HEK293T (cell line): Measurements from ENCODE around the gene STEAP1.

Experiments
- CTCF ChIA-PET: fragments of 350-600 bp; formaldehyde crosslinking; extraction: SDS; loops from one replicate; lab custom pipeline; 2021; ENCODE audit warnings: antibody characterized with exemption, inconsistent platforms; lab: Yijun Ruan, JAX
- POLR2A ChIA-PET: fragments of 350-600 bp; formaldehyde crosslinking; extraction: SDS; loops from one replicate; lab custom pipeline; 2020; ENCODE audit warnings: antibody characterized with exemption, inconsistent platforms; lab: Yijun Ruan, JAX
- DNase-seq: peaks from one replicate; pipeline ENCODE4 v3.0.0; 2012; ENCODE audit warnings: mixed read lengths; ENCODE audit errors: extremely low spot score
- ARNT ChIP-seq: fragments of 450-650 bp; IDR thresholded peaks from 2 replicates; pipeline ENCODE4 v1.6.1; 2017; ENCODE audit warnings: mild to moderate bottlenecking
- BHLHE40 ChIP-seq: fragments of 450-650 bp; IDR thresholded peaks from 2 replicates; pipeline ENCODE4 v1.6.1; 2016; ENCODE audit warnings: mild to moderate bottlenecking, moderate library complexity, borderline replicate concordance
- CTBP1 ChIP-seq: fragments of 450-650 bp; IDR thresholded peaks from 2 replicates; pipeline ENCODE4 v1.6.1; 2016; ENCODE audit warnings: borderline replicate concordance
- ELF4 ChIP-seq: fragments of 450-650 bp; IDR thresholded peaks from 2 replicates; pipeline ENCODE4 v1.6.1; 2017; ENCODE audit warnings: antibody characterized with exemption
- FOXA1 ChIP-seq: fragments of 450-650 bp; IDR thresholded peaks from 2 replicates; pipeline ENCODE4 v1.6.1; 2016; ENCODE audit warnings: mild to moderate bottlenecking
- FOXK2 ChIP-seq: fragments of 450-650 bp; IDR thresholded peaks from 2 replicates; pipeline ENCODE4 v1.6.1; 2016; ENCODE audit warnings: mild to moderate bottlenecking
- FOXM1 ChIP-seq: fragments of 450-650 bp; IDR thresholded peaks from 2 replicates; pipeline ENCODE4 v1.6.1; 2017; ENCODE audit warnings: mild to moderate bottlenecking, borderline replicate concordance
- HDGF ChIP-seq: fragments of 450-650 bp; IDR thresholded peaks from 2 replicates; pipeline ENCODE4 v1.6.1; 2017; ENCODE audit warnings: antibody characterized with exemption, borderline replicate concordance
- L3MBTL2 ChIP-seq: fragments of 450-650 bp; conservative IDR thresholded peaks from 2 replicates; pipeline ENCODE4 v1.6.1; 2016; ENCODE audit warnings: mild to moderate bottlenecking
- LEF1 ChIP-seq: fragments of 450-650 bp; IDR thresholded peaks from 2 replicates; pipeline ENCODE4 v1.6.1; 2017; ENCODE audit warnings: mild to moderate bottlenecking, borderline replicate concordance
- NFRKB ChIP-seq: fragments of 450-650 bp; IDR thresholded peaks from 2 replicates; pipeline ENCODE4 v1.6.1; 2016; ENCODE audit warnings: mild to moderate bottlenecking, moderate library complexity
- PKNOX1 ChIP-seq: fragments of 450-650 bp; IDR thresholded peaks from 2 replicates; pipeline ENCODE4 v1.6.1; 2016
- SP1 ChIP-seq: fragments of 450-650 bp; IDR thresholded peaks from 2 replicates; pipeline ENCODE4 v1.6.1; 2017
- SUZ12 ChIP-seq: fragments of 450-650 bp; IDR thresholded peaks from 2 replicates; pipeline ENCODE4 v1.6.1; 2016; ENCODE audit warnings: mild to moderate bottlenecking
- TARDBP ChIP-seq: fragments of 450-650 bp; IDR thresholded peaks from 2 replicates; pipeline ENCODE4 v1.6.1; 2016
- ZNF384 ChIP-seq: fragments of 450-650 bp; IDR thresholded peaks from 2 replicates; pipeline ENCODE4 v1.6.1; 2016

The STEAP1 gene

GRCh38 chr7:90194911-90195809 lies 40.9 kb downstream of the STEAP1 start:
- ChIA-PET CTCF (interaction anchor here (0.6 kb wide), 1 partner anchor 15 kb away, joined by 4 read pairs; no protein-coding TSS in a partner anchor), POLR2A (no interaction called here)
- TF ChIP-seq FOXA1 (no peak), SP1 (no peak), ELF4 (no peak), CTBP1 (no peak), HDGF (no peak), TARDBP (no peak), BHLHE40 (no peak), ZNF384 (no peak), NFRKB (no peak), SUZ12 (no peak), FOXM1 (no peak), FOXK2 (no peak), ARNT (no peak), L3MBTL2 (no peak), LEF1 (no peak)
- no peak for DNase-seq

- ChIA-PET POLR2A (no interaction called here), CTCF (no interaction called here)
- DNase-seq: no peak
- TF ChIP-seq L3MBTL2: no peak
- no peak for TF ChIP-seq FOXK2
- no peak for TF ChIP-seq TARDBP
- no peak for TF ChIP-seq FOXA1
- no peak for TF ChIP-seq PKNOX1
- TF ChIP-seq NFRKB: no peak
- no peak for TF ChIP-seq HDGF
- no peak for TF ChIP-seq SP1
- TF ChIP-seq ZNF384: no peak
- TF ChIP-seq FOXM1: no peak
- TF ChIP-seq SUZ12: no peak
- no peak for TF ChIP-seq ARNT
- TF ChIP-seq ELF4: no peak
- TF ChIP-seq CTBP1: no peak
These were observed 47.4 kb downstream of the STEAP1 start for GRCh38 chr7:90201500-90202195.

GRCh38 chr7:90207956-90208355 lies 53.7 kb downstream of the STEAP1 start:
- ChIA-PET POLR2A (no interaction called here), CTCF (no interaction called here)
- no peak for DNase-seq
- no peak for TF ChIP-seq BHLHE40

GRCh38 chr7:90209776-90210175 lies 55.5 kb downstream of the STEAP1 start:
- TF ChIP-seq TARDBP (no peak), SUZ12 (no peak), FOXM1 (no peak), ELF4 (no peak), BHLHE40 (no peak)
- DNase-seq: no peak
- ChIA-PET POLR2A (no interaction called here), CTCF (interaction anchor here (0.7 kb wide), 1 partner anchor 15 kb away, joined by 4 read pairs; no protein-coding TSS in a partner anchor)

GRCh38 chr7:90210475-90210874 lies 56.2 kb downstream of the STEAP1 start:
- ChIA-PET POLR2A (interaction anchor here (1.4 to 2.9 kb wide), 2 partner anchors 33 to 118 kb away, joined by 3 to 18 read pairs; no protein-coding TSS in a partner anchor), CTCF (interaction anchor here (0.7 kb wide), 1 partner anchor 16 kb away, joined by 4 read pairs; no protein-coding TSS in a partner anchor)
- no peak for TF ChIP-seq CTBP1
- TF ChIP-seq FOXA1: no peak
- no peak for TF ChIP-seq TARDBP
- no peak for TF ChIP-seq ZNF384
- no peak for TF ChIP-seq SP1
- TF ChIP-seq ARNT: no peak
- no peak for TF ChIP-seq HDGF
- TF ChIP-seq ELF4: no peak
- no peak for TF ChIP-seq LEF1
- TF ChIP-seq NFRKB: no peak
- no peak for TF ChIP-seq BHLHE40
- TF ChIP-seq L3MBTL2: no peak
- TF ChIP-seq SUZ12: no peak
- no peak for DNase-seq

- ChIA-PET CTCF (interaction anchor here (0.9 kb wide), 1 partner anchor 12 kb away, joined by 6 read pairs; no protein-coding TSS in a partner anchor), POLR2A (interaction anchor here (0.8 to 2.9 kb wide), 10 partner anchors 10 to 179 kb away, joined by 3 to 18 read pairs (median 3); no protein-coding TSS in a partner anchor)
- DNase-seq: no peak
- TF ChIP-seq TARDBP (no peak), PKNOX1 (no peak)
These were observed 56.7 kb downstream of the STEAP1 start for GRCh38 chr7:90210981-90211380.
